ENCODE measurements around the gene SLC35D2.
A peak's percentile ranks its signal among the peaks of the same experiment; 100 is the strongest.

The SLC35D2 gene

GRCh38 chr9:96399325-96399633, 15.8 kb upstream of the SLC35D2 start:
- H3K4me3 ChIP-seq (ENCODE audit: low read depth, low read length) = no peak overlapping the region
- DNase-seq (ENCODE audit: low read depth) = no peak
- no peak for TF ChIP-seq CTCF (IDR thresholded peaks at IDR 0.05; ENCODE audit: control insufficient read depth, extremely low read depth, insufficient read depth)

- no peak for DNase-seq (ENCODE audit: low read depth)
- H3K4me3 ChIP-seq (ENCODE audit: low read depth, low read length) = no peak overlapping the region
- TF ChIP-seq CTCF (IDR thresholded peaks at IDR 0.05; ENCODE audit: control insufficient read depth, extremely low read depth, insufficient read depth) = no peak
These were observed 15.2 kb upstream of the SLC35D2 start for GRCh38 chr9:96398582-96399324.

GRCh38 chr9:96395964-96396363, 12.5 kb upstream of the SLC35D2 start:
- DNase-seq (ENCODE audit: low read depth) = no peak
- no peak for TF ChIP-seq CTCF (IDR thresholded peaks at IDR 0.05; ENCODE audit: control insufficient read depth, extremely low read depth, insufficient read depth)
- H3K4me3 ChIP-seq (ENCODE audit: low read depth, low read length) = no peak overlapping the region

GRCh38 chr9:96394832-96395496, 11.5 kb upstream of the SLC35D2 start:
- no peak overlapping the region for H3K4me3 ChIP-seq (ENCODE audit: low read depth, low read length)
- no peak for DNase-seq (ENCODE audit: low read depth)
- TF ChIP-seq CTCF (IDR thresholded peaks at IDR 0.05; ENCODE audit: control insufficient read depth, extremely low read depth, insufficient read depth) = no peak

GRCh38 chr9:96392263-96392662, 8.8 kb upstream of the SLC35D2 start:
- no peak for TF ChIP-seq CTCF (IDR thresholded peaks at IDR 0.05; ENCODE audit: control insufficient read depth, extremely low read depth, insufficient read depth)
- H3K4me3 ChIP-seq (ENCODE audit: low read depth, low read length) = no peak overlapping the region
- no peak for DNase-seq (ENCODE audit: low read depth)

GRCh38 chr9:96391021-96391765, 7.7 kb upstream of the SLC35D2 start:
- TF ChIP-seq CTCF (IDR thresholded peaks at IDR 0.05; ENCODE audit: control insufficient read depth, extremely low read depth, insufficient read depth) = no peak
- no peak overlapping the region for H3K4me3 ChIP-seq (ENCODE audit: low read depth, low read length)
- peak; percentile 52 for DNase-seq (ENCODE audit: low read depth)

All from LNCaP clone FGC (cell line).